Posterior cingulate gyrus (tissue), 11 donors: ENCODE results near the gene GRIK4.

ENCODE experiments used
- DNase-seq, 10 donors: peaks; one replicate each; pipeline versions ENCODE4 v3.0.0 to v3.0.0-alpha.2; 2020 to 2021; ENCODE audit warnings: mixed read lengths in 3 of 10
- intact Hi-C: fragments of 100-400 bp; cut with DNase I; formaldehyde crosslinking; loops from one replicate; pipeline ENCODE4 v1.15.1; 2023

The GRIK4 gene

GRCh38 chr11:120715239-120715638 lies 203.7 kb downstream of the GRIK4 start:
- intact Hi-C loops = no loop called here
- no peak for DNase-seq

- intact Hi-C loops = no loop called here
- peak in 1 of 10 donors; percentile 57 for DNase-seq
Measured at GRCh38 chr11:120717042-120717441, 205.5 kb downstream of the GRIK4 start.

DNA sequence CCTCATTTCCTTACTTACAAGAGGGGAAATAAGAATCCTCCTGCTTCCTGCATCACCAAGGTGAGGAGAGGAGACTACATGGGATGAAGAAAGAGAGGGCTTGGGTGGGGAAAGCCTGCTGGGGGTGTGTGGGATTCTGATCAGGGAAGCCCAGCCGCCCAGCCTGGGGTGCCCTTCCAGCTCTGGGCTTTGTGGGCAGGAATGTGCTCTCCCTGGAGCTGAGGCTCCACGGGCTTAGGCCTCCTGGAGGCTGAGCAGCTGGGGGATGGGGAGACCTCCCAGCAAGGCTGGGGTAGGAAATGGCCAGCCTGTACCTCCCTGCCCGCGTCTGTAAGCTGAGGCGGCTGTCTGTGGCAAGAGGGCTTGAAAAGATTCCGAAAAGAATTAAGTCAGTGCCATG lies 206.1 kb downstream of the GRIK4 start:
- DNase-seq = peak in 1 of 10 donors; percentile 41
- intact Hi-C loops = no loop called here

DNA sequence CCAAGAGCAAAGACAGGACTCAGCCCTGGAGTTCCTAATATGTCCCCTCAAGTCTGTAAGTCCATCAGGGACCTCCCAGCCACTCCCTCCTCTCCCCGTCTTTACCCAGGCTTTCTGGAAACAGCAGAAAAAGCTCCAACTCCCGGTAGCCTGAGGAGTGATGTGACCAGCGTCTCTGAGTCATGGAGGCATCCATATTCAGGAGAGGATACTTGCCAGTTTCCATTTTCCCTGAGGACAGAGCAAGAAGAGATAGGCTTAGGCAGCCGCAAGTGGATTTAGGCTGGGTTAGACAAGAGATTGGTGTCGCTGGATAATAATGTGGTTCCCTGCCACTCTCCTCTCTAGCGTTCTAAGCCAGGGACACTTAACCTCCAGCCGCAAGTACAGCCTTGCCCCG lies 206.6 kb downstream of the GRIK4 start:
- intact Hi-C loops = no loop called here
- DNase-seq = no peak

DNA sequence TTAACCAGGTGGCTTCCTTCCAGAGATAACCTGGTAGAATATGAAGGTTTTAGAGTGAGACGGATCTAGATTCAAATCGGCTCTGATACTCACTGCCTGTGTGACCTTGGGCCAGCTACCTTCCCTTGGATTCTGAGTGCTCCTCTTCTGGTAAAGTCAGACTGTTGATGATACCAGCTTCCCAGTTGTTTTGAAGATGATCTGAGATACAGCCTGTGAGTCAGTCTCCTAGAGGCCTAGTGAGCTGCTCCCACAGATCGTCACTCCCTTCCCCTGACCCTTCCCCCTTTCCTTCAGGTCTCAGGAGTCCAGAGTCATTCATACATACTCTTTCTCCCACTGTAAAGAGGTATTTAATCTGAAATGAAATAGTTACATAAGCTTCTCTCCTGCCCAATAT lies 207.8 kb downstream of the GRIK4 start:
- intact Hi-C loops = no loop called here

GRCh38 chr11:120720760-120721159 lies 209.2 kb downstream of the GRIK4 start:
- intact Hi-C loops = no loop called here
- no peak for DNase-seq

More for the DNA sequence above, 207.8 kb downstream of the GRIK4 start:
- DNase-seq = no peak

- intact Hi-C loops = no loop called here
Measured at GRCh38 chr11:120722524-120722923, 211.0 kb downstream of the GRIK4 start.

DNA sequence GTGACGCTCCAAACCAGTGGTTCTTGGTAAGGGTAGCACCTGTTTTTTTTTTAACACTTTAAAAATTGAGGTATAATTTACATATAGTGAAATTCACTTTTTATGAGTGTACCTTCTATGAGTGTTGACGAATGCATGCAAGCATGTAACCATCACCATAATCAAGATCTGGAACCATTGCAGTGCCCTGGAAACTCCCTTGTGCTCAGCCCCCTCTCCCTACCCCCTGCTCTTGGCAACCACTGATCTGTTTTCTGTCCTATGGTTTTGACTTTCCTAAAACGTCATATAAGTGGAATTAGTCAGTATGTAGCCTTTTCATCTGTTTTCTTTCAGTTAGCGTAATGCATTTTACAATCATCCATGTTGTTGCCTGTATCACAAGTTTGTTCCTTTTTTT lies 212.2 kb downstream of the GRIK4 start:
- intact Hi-C loops = no loop called here

More at GRCh38 chr11:120722524-120722923, 211.0 kb downstream of the GRIK4 start:
- no peak for DNase-seq

GRCh38 chr11:120727752-120728151 lies 216.2 kb downstream of the GRIK4 start:
- DNase-seq = no peak
- intact Hi-C loops = no loop called here

More for the DNA sequence above, 212.2 kb downstream of the GRIK4 start:
- no peak for DNase-seq

DNA sequence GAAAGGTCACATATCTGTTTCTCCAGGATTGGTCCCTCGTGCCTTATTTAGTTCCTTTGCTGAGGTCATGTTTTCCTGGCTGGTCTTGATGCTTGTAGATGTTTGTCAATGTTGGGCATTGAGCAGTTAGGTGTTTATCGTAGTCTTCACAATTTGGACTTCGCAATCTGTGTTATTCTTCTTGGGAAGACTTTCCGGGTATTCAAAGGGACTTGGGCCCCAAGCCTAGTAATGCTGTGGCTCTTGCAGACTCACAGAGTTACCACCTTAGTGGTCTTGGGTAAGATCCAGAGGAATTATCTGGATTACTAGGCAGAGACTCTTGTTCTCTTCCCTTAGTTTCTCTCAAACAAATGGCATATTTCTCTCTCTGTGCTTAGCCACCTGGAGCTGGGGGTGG lies 223.5 kb downstream of the GRIK4 start:
- intact Hi-C loops = no loop called here
- DNase-seq = no peak

GRCh38 chr11:120738516-120739046 lies 227.0 kb downstream of the GRIK4 start:
- no peak for DNase-seq
- intact Hi-C loops = no loop called here

DNA sequence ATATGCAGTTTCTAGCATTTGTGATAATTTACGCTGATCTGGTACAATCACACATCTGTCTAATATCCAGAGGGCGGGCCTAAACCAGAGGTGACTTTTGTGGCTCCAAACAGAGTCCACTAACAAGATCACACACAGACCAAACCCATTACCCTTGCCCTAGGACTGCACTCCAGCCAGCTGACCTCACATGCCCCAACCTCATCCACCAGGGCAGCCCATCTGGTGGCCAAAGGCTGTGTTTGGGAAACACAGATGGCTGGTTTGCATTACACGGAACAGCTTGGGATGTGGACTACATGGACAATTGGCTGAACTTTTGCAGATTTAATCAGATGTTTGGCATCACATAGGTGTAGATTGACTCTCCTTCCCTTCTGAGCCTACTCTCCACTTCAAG lies 228.2 kb downstream of the GRIK4 start:
- intact Hi-C loops = no loop called here
- DNase-seq = no peak

DNA sequence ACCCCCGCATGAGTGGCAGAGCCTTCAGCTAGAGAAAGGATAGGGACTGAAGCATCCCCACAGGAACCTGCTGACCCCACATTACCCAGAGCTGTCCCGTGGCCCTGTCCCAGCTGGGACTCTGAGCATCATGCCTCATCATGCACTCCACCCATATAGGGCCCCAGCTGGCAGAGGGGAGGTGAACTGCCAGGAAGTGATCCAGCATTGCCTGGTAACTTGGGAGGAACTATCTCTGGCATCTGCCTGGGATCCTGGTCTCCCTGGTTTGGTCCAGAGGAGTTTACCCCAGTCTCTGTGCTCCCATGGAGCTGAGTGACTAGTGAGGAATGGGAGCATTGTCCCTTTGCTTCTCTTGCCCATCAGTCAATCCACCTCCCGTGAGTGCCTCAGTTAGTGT lies 228.8 kb downstream of the GRIK4 start:
- DNase-seq = no peak
- intact Hi-C loops = no loop called here

GRCh38 chr11:120744016-120744994 lies 232.8 kb downstream of the GRIK4 start:
- peak in 1 of 10 donors; percentile 39 for DNase-seq
- intact Hi-C loops = no loop called here

DNA sequence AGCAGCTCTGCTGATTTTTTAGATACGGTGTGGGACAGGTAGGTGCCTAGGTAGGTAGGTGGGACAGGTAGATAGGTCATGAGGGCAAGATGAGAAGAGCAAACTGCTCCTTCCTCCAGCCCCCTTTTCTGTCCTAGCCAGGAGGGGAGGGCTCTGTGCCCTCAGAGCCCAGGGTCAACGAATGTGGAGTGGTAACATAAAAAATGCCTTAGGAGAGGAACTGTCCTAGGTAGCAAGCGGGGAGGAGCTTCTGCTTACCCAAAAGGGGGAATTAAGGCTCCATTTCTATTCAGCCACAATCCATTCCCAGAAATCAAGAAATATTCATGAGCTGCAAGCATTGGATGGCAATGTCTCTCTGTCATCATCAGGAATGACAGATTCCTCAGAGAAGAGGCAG lies 234.8 kb downstream of the GRIK4 start:
- intact Hi-C loops = no loop called here
- DNase-seq = no peak

- intact Hi-C loops = no loop called here
- DNase-seq = no peak
Measured at GRCh38 chr11:120746836-120747609, 235.5 kb downstream of the GRIK4 start.

DNA sequence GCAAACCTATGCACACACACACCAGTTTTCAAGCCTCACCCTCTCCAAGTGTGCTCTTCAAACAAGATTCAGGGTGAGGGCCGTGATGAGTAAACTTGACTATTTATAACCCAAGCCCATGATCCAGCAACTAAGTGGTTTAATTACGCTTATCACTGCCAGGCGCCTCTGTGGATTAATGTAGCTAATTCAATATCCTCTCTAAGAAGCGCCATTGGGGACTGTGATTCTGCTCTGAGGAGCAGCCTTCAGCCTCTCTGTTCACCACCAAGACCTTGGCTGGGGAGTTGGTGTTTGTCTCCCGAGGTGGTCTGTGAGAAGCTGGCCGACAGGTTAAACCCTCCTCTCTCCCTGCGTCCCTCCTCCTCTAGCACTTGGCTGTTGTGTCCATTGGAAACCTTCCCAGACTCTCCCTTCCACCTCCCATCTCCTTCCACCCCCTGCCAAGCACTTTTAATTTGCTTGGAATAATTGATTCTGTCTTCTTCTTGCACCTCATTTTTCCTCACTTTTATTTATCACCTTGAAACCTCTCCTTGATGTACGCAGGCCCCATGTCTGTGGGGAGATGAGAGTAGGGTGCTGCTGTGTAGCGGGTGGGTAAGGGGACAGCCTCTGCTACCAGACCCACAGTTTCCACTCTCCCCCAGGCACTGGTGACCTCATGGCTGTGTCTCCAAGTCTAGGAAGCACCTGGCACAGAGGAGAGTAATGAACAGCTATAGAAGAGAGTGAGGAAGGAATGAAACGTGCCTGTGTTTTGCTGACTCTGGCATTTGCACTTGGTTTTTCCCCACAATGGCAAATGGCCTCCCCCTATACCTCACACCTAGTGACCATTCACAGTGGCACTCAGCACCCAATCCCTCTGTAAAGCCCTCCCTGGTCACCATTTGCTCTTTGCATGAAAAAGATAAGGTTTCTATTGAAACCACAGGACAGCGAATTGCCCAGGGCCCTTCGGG lies 236.6 kb downstream of the GRIK4 start:
- intact Hi-C loops = no loop called here
- DNase-seq = no peak

GRCh38 chr11:120749395-120749794 lies 237.8 kb downstream of the GRIK4 start:
- intact Hi-C loops = no loop called here
- DNase-seq = no peak

DNA sequence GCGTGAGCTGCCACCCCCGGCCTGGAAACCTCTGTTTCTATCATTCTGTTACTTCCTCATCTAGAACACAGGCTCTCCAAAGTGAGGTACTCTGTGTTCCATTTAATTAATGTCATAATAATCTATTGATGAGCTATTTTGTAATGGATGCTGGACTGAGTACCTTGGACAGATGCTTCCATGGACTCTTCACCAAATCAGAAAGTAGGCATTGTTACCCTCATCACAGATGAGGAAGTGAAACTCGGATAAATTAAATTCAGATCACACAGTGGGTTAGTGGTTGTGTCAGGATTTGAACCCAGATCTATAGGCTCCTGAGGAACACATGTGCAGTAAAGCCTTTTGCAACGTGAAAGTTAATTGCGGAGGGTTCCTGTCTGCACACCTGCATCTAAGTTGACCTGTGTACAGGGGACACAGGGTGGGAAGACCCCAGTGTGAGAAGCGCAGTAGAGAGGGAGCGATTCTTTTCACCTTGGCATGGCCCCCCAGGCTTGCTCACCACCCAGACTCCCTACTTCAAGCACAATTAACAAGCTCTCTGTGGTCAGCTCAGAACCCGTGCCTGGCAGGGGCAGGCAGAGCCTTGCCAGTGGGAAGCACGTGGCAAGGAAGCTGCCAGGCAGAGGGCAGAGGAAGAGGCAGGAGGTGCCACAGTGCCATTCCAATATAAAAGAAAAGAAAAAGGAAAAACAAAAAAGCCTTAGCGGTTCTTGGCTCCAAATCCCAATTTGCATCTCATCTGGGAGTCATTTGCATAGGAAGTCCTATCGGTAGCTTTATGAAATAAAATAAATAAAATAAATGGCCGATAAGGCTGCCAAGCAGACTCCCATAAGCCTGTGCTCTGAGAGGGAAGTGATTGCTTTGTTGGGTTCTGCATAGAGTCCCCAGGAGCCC lies 239.3 kb downstream of the GRIK4 start:
- intact Hi-C loops = no loop called here
- peak in 4 of 10 donors; percentile 34 to 88 (median 61) for DNase-seq
